ENCODE results near the gene KAZN.

KAZN gene

DNA sequence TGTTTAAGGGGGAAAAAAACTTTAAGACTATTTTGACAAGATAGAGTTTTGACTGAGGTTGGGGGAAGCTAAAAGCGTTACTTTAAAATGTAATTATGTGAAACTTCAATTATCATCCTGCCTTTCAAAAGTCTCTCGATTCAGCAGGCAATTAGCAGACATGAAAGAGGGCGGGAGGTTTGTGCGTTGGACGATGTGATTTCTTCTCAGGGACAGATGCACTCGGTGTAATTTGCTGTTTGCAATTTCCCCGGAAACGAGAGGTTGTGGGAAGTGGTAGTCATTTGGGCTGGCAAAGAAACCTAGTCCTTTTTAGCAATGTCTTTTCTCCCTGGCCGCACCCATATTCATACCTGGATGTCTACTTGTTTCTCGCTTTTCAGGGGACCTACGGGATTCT lies 27.1 kb downstream of the KAZN start:
- no peak for DNase-seq (ENCODE audit: low read depth)
- no peak for TF ChIP-seq CTCF (conservative IDR thresholded peaks at IDR 0.05; ENCODE audit: control insufficient read depth, insufficient read depth, low read depth, low read length)
- no peak overlapping the region for H3K4me3 ChIP-seq (ENCODE audit: control insufficient read depth, low read depth, low read length)

DNA sequence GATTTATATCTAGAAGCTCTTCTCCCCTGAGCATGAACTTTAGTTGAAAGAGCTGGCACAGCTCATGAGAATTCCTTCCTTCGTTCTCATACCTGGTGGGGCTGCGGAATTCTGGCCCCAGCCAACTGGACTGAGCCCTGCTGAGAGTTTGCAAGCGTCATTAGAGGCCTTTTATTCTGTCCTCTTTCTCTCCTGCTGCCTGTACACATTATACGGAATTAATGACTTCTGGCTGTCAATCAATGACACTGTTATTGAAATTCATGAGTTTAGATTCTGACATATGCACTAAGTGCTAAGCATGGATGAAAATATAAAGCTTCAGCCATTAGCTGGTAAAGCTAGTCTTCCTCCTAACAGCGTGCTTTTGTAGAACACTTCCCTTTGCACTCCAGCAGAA lies 27.5 kb downstream of the KAZN start:
- no peak for DNase-seq (ENCODE audit: low read depth)
- no peak overlapping the region for H3K4me3 ChIP-seq (ENCODE audit: control insufficient read depth, low read depth, low read length)
- TF ChIP-seq CTCF (conservative IDR thresholded peaks at IDR 0.05; ENCODE audit: control insufficient read depth, insufficient read depth, low read depth, low read length), result no peak

DNA sequence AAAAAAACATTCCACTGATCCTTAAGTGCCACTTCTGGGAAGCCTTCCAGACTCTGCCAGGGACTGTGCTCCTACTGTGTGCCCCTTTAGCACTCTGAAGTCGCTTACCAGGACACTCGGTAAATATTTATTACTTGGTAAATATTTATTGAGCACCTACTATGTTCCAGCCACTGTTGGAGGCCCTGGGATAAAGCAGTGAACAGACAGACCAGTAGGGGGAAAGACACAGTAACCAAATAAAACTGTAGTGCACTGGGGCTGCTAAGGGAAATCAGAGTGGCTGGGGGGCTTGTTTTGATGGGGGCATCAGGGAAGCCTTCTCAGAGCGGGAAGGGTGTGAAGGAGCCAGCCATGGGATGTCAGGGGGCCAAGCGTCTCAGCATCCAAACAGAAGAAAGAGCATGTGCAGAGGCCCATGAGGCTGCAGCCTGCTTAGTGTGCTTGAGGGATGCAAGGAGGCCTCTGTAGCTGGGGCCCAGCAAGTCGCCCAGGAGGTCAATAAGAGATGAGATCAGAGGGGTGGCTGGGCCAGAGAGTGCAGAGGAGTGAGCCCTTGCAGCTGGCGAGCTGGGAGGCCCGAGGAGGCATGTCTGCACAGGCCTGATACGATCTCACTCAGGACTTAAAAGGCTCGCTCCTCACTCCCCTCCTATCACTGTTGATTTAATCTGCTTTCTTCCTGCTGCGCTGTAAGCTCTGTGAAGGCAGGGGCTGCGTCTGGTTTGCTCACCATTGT lies 28.6 kb downstream of the KAZN start:
- DNase-seq (ENCODE audit: low read depth), result no peak
- no peak overlapping the region for H3K4me3 ChIP-seq (ENCODE audit: control insufficient read depth, low read depth, low read length)
- TF ChIP-seq CTCF (conservative IDR thresholded peaks at IDR 0.05; ENCODE audit: control insufficient read depth, insufficient read depth, low read depth, low read length), result no peak

GRCh38 chr1:14627608-14628489 lies 29.4 kb downstream of the KAZN start:
- H3K4me3 ChIP-seq (ENCODE audit: control insufficient read depth, low read depth, low read length), result no peak overlapping the region
- no peak for TF ChIP-seq CTCF (conservative IDR thresholded peaks at IDR 0.05; ENCODE audit: control insufficient read depth, insufficient read depth, low read depth, low read length)
- DNase-seq (ENCODE audit: low read depth), result no peak

DNA sequence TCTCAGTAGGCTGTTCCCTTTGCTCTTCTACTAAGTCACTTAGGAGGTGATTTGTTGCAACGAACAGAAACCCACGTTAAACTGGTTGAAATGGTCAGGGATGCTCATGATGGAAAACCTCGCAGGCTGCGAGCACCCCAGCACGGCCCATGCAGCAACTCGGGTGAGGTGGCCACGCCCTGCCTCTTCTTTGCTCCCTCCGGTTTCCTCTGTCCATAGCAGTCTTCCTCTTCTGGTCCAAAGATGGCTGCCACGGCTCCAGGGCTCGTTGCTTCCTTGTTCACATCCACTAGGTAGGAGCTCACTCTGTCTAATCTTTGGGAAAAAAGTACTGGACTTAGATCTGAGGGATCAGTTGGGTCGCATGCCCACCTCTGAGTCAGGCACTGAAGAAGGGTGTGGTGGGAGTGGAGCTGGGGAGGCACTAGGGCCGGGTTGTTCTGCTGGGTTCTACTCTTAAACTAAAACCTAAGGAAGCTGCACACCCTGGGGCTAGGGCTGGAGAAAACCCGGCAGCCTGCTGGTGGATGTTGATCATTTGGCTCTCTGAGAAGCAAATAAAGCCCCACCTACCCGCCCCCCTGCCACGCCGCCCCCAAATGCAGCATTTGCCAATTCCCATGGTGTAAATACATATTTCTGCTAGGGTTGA lies 31.0 kb downstream of the KAZN start:
- no peak for DNase-seq (ENCODE audit: low read depth)
- no peak for TF ChIP-seq CTCF (conservative IDR thresholded peaks at IDR 0.05; ENCODE audit: control insufficient read depth, insufficient read depth, low read depth, low read length)
- no peak overlapping the region for H3K4me3 ChIP-seq (ENCODE audit: control insufficient read depth, low read depth, low read length)

- no peak for TF ChIP-seq CTCF (conservative IDR thresholded peaks at IDR 0.05; ENCODE audit: control insufficient read depth, insufficient read depth, low read depth, low read length)
- H3K4me3 ChIP-seq (ENCODE audit: control insufficient read depth, low read depth, low read length), result no peak overlapping the region
- DNase-seq (ENCODE audit: low read depth), result no peak
Measured at GRCh38 chr1:14630986-14631385, 32.5 kb downstream of the KAZN start.

Data from fibroblast of mammary gland (primary cell).